Neural crest cell (in vitro differentiated cells): ENCODE results near the gene SSPN. TPM values are rescaled to one million over a fixed set of nuclear protein-coding genes. Genes with fewer than 3 reads are reported as not detected.

Experiments used
- DNase-seq: peaks from one replicate; pipeline ENCODE4 v3.0.0; 2021; ENCODE audit warnings: low read depth, mixed read lengths, low spot score
- H3K27ac Mint-ChIP-seq: one replicate; pipeline ENCODE4 v1.8.0; 2021; ENCODE audit warnings: mild to moderate bottlenecking, mixed read lengths; ENCODE audit not compliant: unreplicated experiment
- H3K27me3 Mint-ChIP-seq: 2 replicates; pipeline ENCODE4 v1.8.0; 2021; ENCODE audit warnings: low read depth, mild to moderate bottlenecking, mixed read lengths
- H3K36me3 Mint-ChIP-seq: 2 replicates; pipeline ENCODE4 v1.8.0; 2021; ENCODE audit warnings: low read depth, mild to moderate bottlenecking, mixed read lengths
- H3K4me1 Mint-ChIP-seq: 2 replicates; pipeline ENCODE4 v1.8.0; 2021; ENCODE audit warnings: mixed read lengths
- H3K4me3 Mint-ChIP-seq: one replicate; pipeline ENCODE4 v1.8.0; 2021; ENCODE audit warnings: mild to moderate bottlenecking, mixed read lengths
- H3K9me3 Mint-ChIP-seq: 2 replicates; pipeline ENCODE4 v1.8.0; 2021; ENCODE audit warnings: mixed read lengths
- CTCF ChIP-seq: fragments of 200-600 bp; sonication (generic); conservative IDR thresholded peaks from 2 replicates; pipeline ENCODE4 v1.5.0; 2021; ENCODE audit warnings: antibody characterized with exemption, mild to moderate bottlenecking
- total RNA-seq: library from RNA; stranded (reverse); gene quantifications from 2 replicates; pipeline ENCODE4 v1.2.1, GENCODE V29; 2021

The SSPN gene
- total RNA-seq, 1 donor from 2014 or later = 4.7 TPM

GRCh38 chr12:26282339-26282940, 87.1 kb downstream of the SSPN start:
- H3K27me3 Mint-ChIP-seq = no peaks in the 10 kb centered on the region
- peaks cover 3% of the 10 kb centered on the region for H3K4me1 Mint-ChIP-seq
- H3K27ac Mint-ChIP-seq = no peak overlapping the region
- H3K36me3 Mint-ChIP-seq = no peaks in the 10 kb centered on the region
- H3K4me3 Mint-ChIP-seq = no peak overlapping the region
- no peaks in the 10 kb centered on the region for H3K9me3 Mint-ChIP-seq
- TF ChIP-seq CTCF = no peak
- no peak for DNase-seq

GRCh38 chr12:26283046-26283445, 87.7 kb downstream of the SSPN start:
- Mint-ChIP-seq H3K4me3 (no peak overlapping the region), H3K9me3 (no peaks in the 10 kb centered on the region), H3K27me3 (no peaks in the 10 kb centered on the region), H3K4me1 (peaks cover 3% of the 10 kb centered on the region), H3K27ac (no peak overlapping the region), H3K36me3 (no peaks in the 10 kb centered on the region)
- no peak for DNase-seq
- no peak for TF ChIP-seq CTCF

- Mint-ChIP-seq H3K9me3 (no peaks in the 10 kb centered on the region), H3K36me3 (no peaks in the 10 kb centered on the region), H3K27ac (no peak overlapping the region), H3K4me1 (peaks cover 3% of the 10 kb centered on the region), H3K4me3 (no peak overlapping the region), H3K27me3 (no peaks in the 10 kb centered on the region)
- no peak for DNase-seq
- TF ChIP-seq CTCF = no peak
Observed at GRCh38 chr12:26283617-26284016, 88.2 kb downstream of the SSPN start.

GRCh38 chr12:26285401-26285800, 90.0 kb downstream of the SSPN start:
- TF ChIP-seq CTCF = no peak
- Mint-ChIP-seq H3K36me3 (no peaks in the 10 kb centered on the region), H3K27me3 (peaks cover 3% of the 10 kb centered on the region), H3K27ac (no peak overlapping the region), H3K4me1 (peaks cover 3% of the 10 kb centered on the region), H3K9me3 (no peaks in the 10 kb centered on the region), H3K4me3 (no peak overlapping the region)
- no peak for DNase-seq

GRCh38 chr12:26286186-26286585, 90.8 kb downstream of the SSPN start:
- TF ChIP-seq CTCF = no peak
- H3K9me3 Mint-ChIP-seq = no peaks in the 10 kb centered on the region
- H3K27me3 Mint-ChIP-seq = peaks cover 3% of the 10 kb centered on the region
- DNase-seq = no peak
- H3K4me3 Mint-ChIP-seq = no peak overlapping the region
- no peaks in the 10 kb centered on the region for H3K36me3 Mint-ChIP-seq
- no peak overlapping the region for H3K27ac Mint-ChIP-seq
- H3K4me1 Mint-ChIP-seq = peaks cover 3% of the 10 kb centered on the region
